Neural progenitor cell (in vitro differentiated cells): ENCODE data around the gene HLA-DMB. TPM values are rescaled to one million over a fixed set of nuclear protein-coding genes. Genes with fewer than 3 reads are reported as not detected.

Source experiments
- DNase-seq: peaks from one replicate; pipeline ENCODE4 v3.0.0-alpha.2; 2016; ENCODE audit warnings: low spot score
- H2AFZ ChIP-seq: fragments of 200-600 bp; sonication (generic); replicated peaks from 2 replicates; pipeline ENCODE4 v1.6.1; 2016; ENCODE audit warnings: antibody characterized with exemption
- H3F3A ChIP-seq: fragments of 200-600 bp; sonication (generic); 2 replicates; pipeline ENCODE4 v1.6.1; 2016; ENCODE audit warnings: antibody characterized with exemption, low read depth
- H3K27ac ChIP-seq: fragments of 200-600 bp; sonication (generic); 2 replicates; pipeline ENCODE4 v1.5.1; 2016; ENCODE audit warnings: mild to moderate bottlenecking
- H3K27me3 ChIP-seq: fragments of 200-600 bp; sonication (generic); 2 replicates; pipeline ENCODE4 v1.6.1; 2016; ENCODE audit warnings: mild to moderate bottlenecking, moderate library complexity
- H3K36me3 ChIP-seq: fragments of 200-600 bp; sonication (generic); 2 replicates; pipeline ENCODE4 v1.5.1; 2016
- H3K4me1 ChIP-seq: fragments of 200-600 bp; sonication (generic); 2 replicates; pipeline ENCODE4 v1.6.1; 2016; ENCODE audit warnings: mixed run types
- H3K4me2 ChIP-seq: fragments of 200-600 bp; sonication (generic); 2 replicates; pipeline ENCODE4 v1.6.1; 2016
- H3K4me3 ChIP-seq: fragments of 200-600 bp; sonication (generic); 2 replicates; pipeline ENCODE4 v1.5.1; 2016
- H3K79me2 ChIP-seq: fragments of 200-600 bp; sonication (generic); 2 replicates; pipeline ENCODE4 v1.6.1; 2016; ENCODE audit warnings: low read depth
- H3K9ac ChIP-seq: fragments of 200-600 bp; sonication (generic); 2 replicates; pipeline ENCODE4 v1.6.1; 2016
- H3K9me3 ChIP-seq: fragments of 200-600 bp; sonication (generic); 2 replicates; pipeline ENCODE4 v1.5.1; 2016; ENCODE audit warnings: low read depth
- H4K20me1 ChIP-seq: fragments of 200-600 bp; sonication (generic); 2 replicates; pipeline ENCODE4 v1.6.1; 2016; ENCODE audit warnings: low read depth
- H3K27ac Mint-ChIP-seq: 3 replicates; pipeline ENCODE4 v1.8.0; 2021; ENCODE audit warnings: mixed read lengths
- H3K27me3 Mint-ChIP-seq: 2 replicates; pipeline ENCODE4 v1.8.0; 2022; ENCODE audit warnings: low read depth, mild to moderate bottlenecking, inconsistent platforms, moderate library complexity, mixed read lengths; ENCODE audit not compliant: insufficient read depth
- H3K36me3 Mint-ChIP-seq: 3 replicates; pipeline ENCODE4 v1.8.0; 2021; ENCODE audit warnings: mixed read lengths
- H3K4me1 Mint-ChIP-seq: 3 replicates; pipeline ENCODE4 v1.8.0; 2021; ENCODE audit warnings: mixed read lengths
- H3K4me3 Mint-ChIP-seq: 3 replicates; pipeline ENCODE4 v1.8.0; 2021; ENCODE audit warnings: mild to moderate bottlenecking, moderate library complexity, mixed read lengths
- H3K9me3 Mint-ChIP-seq: 3 replicates; pipeline ENCODE4 v1.8.0; 2020; ENCODE audit warnings: mixed read lengths
- EZH2 ChIP-seq: fragments of 200-600 bp; sonication (generic); IDR thresholded peaks from 2 replicates; pipeline ENCODE4 v1.6.1; 2017; ENCODE audit warnings: antibody characterized with exemption, mild to moderate bottlenecking, moderate library complexity
- EZH2phosphoT487 ChIP-seq: fragments of 200-600 bp; sonication (generic); IDR thresholded peaks from 2 replicates; pipeline ENCODE4 v1.6.1; 2017; ENCODE audit warnings: antibody characterized with exemption
- total RNA-seq: library from RNA; depleted of rRNA; stranded (reverse); fragments of >200 nt; gene quantifications from 2 replicates; pipeline ENCODE4 v1.2.3, GENCODE V29; 2015; ENCODE audit warnings: low replicate concordance
- TF ChIP-seq, protein P1 (sequence below): fragments of 200-600 bp; sonication (generic); IDR thresholded peaks from 2 replicates; pipeline ENCODE4 v1.5.1; 2017; ENCODE audit warnings: antibody characterized with exemption, mild to moderate bottlenecking

Gene HLA-DMB
- total RNA-seq, 1 donor from 2014 or later: 4.5 TPM

DNA sequence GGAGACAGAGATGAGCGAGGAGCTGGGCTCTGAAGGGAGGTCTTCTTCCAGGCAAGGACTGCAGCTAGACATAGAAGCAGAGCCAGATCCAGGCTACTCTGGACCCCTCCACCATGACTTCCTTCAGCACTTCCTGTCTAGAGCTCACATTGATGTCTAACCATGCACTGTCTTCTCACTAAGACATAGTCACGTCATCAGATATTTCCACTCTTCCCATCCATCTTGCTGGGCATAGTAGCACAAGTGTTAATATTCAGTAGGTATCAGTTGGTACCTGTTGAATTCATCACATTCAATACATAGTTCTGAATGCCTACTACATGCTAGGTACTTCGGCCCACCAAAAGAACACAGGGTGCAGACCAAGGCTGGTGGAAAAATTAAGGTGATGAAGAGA is 9.2 kb upstream of the HLA-DMB start:
- Histone ChIP-seq H3K4me1 (no peaks in the 10 kb centered on the region), H3K9ac (no peak overlapping the region), H3K79me2 (no peaks in the 10 kb centered on the region), H3K27ac (no peak overlapping the region), H3K27me3 (no peaks in the 10 kb centered on the region), H3K4me3 (no peak overlapping the region), H4K20me1 (no peaks in the 10 kb centered on the region), H3K36me3 (no peaks in the 10 kb centered on the region), H3K9me3 (no peaks in the 10 kb centered on the region), H3F3A (no peaks in the 10 kb centered on the region), H2AFZ (no peak overlapping the region), H3K4me2 (no peak overlapping the region)
- peaks cover 4% of the 10 kb centered on the region for H3K9me3 Mint-ChIP-seq
- no peak for DNase-seq
- H3K36me3 Mint-ChIP-seq: no peaks in the 10 kb centered on the region
- H3K27ac Mint-ChIP-seq: no peak overlapping the region
- peaks cover 4% of the 10 kb centered on the region for H3K4me1 Mint-ChIP-seq
- TF ChIP-seq EZH2: no peak
- TF ChIP-seq, protein P1, sequence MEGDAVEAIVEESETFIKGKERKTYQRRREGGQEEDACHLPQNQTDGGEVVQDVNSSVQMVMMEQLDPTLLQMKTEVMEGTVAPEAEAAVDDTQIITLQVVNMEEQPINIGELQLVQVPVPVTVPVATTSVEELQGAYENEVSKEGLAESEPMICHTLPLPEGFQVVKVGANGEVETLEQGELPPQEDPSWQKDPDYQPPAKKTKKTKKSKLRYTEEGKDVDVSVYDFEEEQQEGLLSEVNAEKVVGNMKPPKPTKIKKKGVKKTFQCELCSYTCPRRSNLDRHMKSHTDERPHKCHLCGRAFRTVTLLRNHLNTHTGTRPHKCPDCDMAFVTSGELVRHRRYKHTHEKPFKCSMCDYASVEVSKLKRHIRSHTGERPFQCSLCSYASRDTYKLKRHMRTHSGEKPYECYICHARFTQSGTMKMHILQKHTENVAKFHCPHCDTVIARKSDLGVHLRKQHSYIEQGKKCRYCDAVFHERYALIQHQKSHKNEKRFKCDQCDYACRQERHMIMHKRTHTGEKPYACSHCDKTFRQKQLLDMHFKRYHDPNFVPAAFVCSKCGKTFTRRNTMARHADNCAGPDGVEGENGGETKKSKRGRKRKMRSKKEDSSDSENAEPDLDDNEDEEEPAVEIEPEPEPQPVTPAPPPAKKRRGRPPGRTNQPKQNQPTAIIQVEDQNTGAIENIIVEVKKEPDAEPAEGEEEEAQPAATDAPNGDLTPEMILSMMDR: no peak
- TF ChIP-seq EZH2phosphoT487: no peak
- peaks cover 12% of the 10 kb centered on the region for H3K27me3 Mint-ChIP-seq
- H3K4me3 Mint-ChIP-seq: no peak overlapping the region

DNA sequence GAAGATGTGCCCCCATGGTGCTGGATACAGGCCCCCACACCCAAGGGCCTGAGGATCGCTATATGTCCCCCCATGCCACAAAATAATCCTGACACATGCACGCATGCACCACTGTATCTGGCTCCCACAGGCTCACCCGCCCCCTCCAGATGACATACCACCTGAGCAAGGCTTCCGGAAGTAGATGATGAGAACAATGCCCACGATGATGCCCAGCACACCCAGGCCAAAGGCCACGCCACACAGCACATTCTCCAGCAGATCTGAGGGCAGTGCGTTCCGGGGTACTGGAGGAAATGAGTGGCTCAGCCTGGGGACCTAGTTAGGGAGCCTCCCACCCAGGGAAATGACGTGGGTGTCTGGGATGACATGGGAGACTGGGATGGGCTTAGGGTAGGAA is 8.3 kb upstream of the HLA-DMB start:
- H4K20me1 ChIP-seq: no peaks in the 10 kb centered on the region
- H3K4me2 ChIP-seq: no peak overlapping the region
- no peak for TF ChIP-seq EZH2phosphoT487
- TF ChIP-seq, protein P1: no peak
- TF ChIP-seq EZH2: no peak
- no peak overlapping the region for H2AFZ ChIP-seq
- no peaks in the 10 kb centered on the region for H3K79me2 ChIP-seq
- Mint-ChIP-seq H3K27ac (no peak overlapping the region), H3K36me3 (no peaks in the 10 kb centered on the region), H3K4me3 (peak overlapping the region; percentile 12), H3K9me3 (peaks cover 8% of the 10 kb centered on the region), H3K4me1 (peaks cover 4% of the 10 kb centered on the region), H3K27me3 (peaks cover 12% of the 10 kb centered on the region)
- no peaks in the 10 kb centered on the region for H3K36me3 ChIP-seq
- no peaks in the 10 kb centered on the region for H3K27me3 ChIP-seq
- no peak overlapping the region for H3K27ac ChIP-seq
- H3F3A ChIP-seq: no peaks in the 10 kb centered on the region
- no peak for DNase-seq
- H3K4me3 ChIP-seq: no peak overlapping the region
- H3K9ac ChIP-seq: no peak overlapping the region
- no peaks in the 10 kb centered on the region for H3K4me1 ChIP-seq
- H3K9me3 ChIP-seq: no peaks in the 10 kb centered on the region

DNA sequence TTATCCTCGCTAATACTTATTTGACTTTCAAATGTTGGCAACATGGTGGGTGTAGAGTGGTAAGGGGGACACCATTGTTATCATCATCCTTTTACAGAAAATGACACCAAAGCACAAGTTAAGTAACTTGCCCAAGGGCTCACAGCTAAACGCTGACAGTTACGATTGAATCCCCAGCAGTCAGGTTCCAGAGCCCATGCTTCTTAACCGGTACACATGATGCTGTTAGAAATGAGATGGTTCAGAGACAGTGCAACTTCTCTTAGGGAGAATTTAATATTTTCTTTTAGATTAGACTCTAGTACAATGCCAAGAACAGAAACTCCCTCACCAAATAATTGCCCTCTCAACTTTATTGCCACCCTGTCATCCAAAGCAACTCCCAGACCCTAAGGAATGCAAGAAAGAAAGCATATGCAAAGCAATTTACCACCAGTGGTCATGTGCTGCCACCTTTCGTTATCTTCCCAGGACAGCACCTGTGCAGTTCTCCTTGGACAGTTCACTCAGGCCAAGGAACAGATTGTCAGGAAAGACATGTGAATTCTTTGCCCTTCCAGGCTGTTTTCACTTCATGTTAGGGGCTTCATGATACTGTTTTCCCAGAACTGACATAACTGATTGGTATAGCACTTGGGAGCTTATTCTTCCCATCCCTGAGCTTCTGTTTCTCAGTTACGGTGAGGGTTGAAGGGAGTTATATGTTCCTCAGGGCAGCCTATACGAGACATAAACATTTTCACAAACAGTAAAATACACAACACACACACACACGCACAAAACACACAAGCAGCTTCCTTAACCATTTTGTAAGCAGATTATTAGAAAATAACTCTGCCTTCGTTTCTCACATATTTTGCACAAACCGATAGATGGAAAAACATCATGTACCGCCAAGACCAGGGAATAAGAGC is 7.0 kb upstream of the HLA-DMB start:
- no peak overlapping the region for H3K4me3 Mint-ChIP-seq
- H3K9me3 Mint-ChIP-seq: peaks cover 8% of the 10 kb centered on the region
- DNase-seq: peak; percentile 78

More for the DNA sequence above, 7.0 kb upstream of the HLA-DMB start:
- H3K4me1 Mint-ChIP-seq: peaks cover 2% of the 10 kb centered on the region
- no peak overlapping the region for H3K9ac ChIP-seq
- no peaks in the 10 kb centered on the region for H3K79me2 ChIP-seq
- no peaks in the 10 kb centered on the region for H3K36me3 ChIP-seq
- TF ChIP-seq, protein P1: peak; percentile 79
- no peak for TF ChIP-seq EZH2
- H3K27me3 Mint-ChIP-seq: peaks cover 15% of the 10 kb centered on the region
- H3K27ac ChIP-seq: no peak overlapping the region
- no peak overlapping the region for H3K4me3 ChIP-seq
- no peaks in the 10 kb centered on the region for H3K27me3 ChIP-seq
- no peaks in the 10 kb centered on the region for H4K20me1 ChIP-seq
- H3K4me2 ChIP-seq: no peak overlapping the region
- no peak overlapping the region for H3K27ac Mint-ChIP-seq
- no peaks in the 10 kb centered on the region for H3F3A ChIP-seq
- H2AFZ ChIP-seq: no peak overlapping the region
- H3K36me3 Mint-ChIP-seq: no peaks in the 10 kb centered on the region
- no peaks in the 10 kb centered on the region for H3K4me1 ChIP-seq
- H3K9me3 ChIP-seq: no peaks in the 10 kb centered on the region
